HG02610 (cell line): ENCODE data around the gene KCNN3.

Source experiments
- ATAC-seq: cut with Tn5 transposase; IDR thresholded peaks from one replicate; pipeline ENCODE4 v1.9.1; 2021; ENCODE audit warnings: mild to moderate bottlenecking, moderate library complexity; ENCODE audit not compliant: unreplicated experiment

The KCNN3 gene

DNA sequence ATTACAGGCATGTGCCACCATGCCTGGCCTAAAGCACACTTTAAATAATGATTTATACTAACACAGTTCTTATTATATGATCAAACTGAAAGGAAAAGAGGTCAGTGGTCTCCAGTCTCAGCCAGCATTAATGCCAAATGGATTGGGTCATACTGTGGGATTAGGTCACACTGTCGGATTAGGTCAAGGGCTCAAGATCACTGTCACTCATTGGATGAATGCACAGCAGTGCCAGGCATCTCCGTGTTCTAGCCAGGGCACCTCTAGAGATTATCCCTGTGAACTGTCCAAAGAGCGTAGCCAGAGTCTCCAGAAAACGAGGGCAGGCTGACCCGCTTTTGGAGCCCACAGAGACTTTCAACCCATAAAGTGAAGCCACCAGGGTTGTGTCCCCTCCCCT, 70.9 kb downstream of the KCNN3 start:
- ATAC-seq = no peak

DNA sequence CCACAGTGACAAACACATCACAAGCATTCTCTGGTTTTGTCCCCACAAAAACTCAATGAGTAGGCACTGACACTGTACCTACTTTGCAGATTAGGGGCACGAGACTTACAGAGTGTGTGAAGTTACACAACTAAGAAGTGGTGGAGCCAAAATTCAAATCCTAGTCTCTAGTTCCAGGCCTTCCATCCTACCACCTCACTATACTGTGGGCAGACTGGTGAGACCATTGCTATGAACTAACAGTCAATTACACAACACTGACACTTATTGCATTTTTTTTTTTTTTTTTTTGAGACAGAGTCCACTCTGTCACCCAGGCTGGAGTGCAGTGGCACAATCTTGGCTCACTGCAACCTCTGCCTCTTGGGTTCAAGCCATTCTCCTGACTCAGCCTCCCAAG, 71.4 kb downstream of the KCNN3 start:
- ATAC-seq = no peak

DNA sequence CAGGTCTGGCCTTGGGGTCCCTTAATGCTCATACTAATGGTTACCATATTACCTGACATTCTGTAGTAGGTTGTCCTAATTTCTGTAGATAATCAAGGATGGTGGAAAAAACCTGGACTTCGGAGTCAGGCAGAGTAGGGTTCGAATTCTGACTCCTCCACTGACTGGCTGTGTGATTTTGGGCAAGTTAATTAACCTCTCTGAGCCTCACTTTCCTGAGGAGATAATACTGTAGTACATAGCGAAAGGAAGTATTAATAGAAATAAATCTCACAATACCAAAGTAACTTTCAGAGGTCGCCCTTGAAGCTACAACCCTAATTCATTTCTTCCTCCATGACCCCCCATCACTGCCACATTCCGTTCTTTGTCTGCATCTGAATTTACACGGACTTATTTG, 72.9 kb downstream of the KCNN3 start:
- no peak for ATAC-seq

DNA sequence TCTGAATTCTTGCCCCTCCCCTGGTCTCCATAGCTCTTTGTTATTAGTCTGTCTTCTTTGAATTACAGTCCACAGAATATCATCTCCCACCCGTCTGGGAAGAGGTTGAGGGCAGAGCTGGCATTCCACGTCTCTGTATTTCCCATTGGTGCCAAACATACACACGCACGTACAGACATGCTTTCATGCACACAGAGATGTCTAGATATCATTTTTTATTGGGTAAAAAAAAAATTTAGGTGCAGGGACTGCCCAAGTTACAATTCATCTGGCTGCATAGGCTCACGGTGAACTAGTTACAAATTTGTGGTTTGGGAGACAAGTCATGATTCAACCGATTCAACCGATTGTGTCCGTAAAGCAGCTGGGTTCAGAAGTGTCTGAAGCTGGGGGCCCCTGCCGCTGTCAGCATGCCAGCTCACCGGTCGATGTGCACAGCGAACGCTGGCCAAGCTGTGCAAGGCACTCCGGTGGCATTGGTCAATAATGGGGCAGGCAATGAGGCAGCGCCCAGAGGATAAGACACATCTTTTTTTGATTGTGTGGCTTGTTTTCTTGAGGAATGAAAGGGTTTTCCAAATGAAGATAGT, 73.7 kb downstream of the KCNN3 start:
- ATAC-seq = no peak

GRCh38 chr1:154794608-154795007, 75.5 kb downstream of the KCNN3 start:
- no peak for ATAC-seq

DNA sequence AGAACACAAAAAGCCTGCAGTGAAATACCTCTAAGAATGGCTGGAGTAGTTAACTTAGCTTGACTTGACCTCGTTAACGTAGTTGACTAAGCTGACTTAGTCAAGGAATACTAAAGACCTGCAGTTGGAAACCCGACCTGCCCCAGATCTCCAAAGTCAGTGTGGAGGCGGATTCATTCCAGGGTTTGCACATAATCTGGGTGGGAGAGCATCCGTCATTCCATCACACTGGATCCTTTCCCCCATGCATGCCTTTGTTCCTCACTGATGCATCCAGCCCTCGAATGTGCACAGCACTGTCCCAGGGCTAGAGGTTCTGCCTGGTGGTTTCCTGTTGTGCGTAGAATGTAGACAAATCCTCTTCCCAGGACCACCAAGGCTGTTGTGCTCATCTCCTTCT, 76.4 kb downstream of the KCNN3 start:
- ATAC-seq = no peak

- ATAC-seq = no peak
Measured at GRCh38 chr1:154792899-154793298, 77.2 kb downstream of the KCNN3 start.

- ATAC-seq = peak; percentile 73
Measured at GRCh38 chr1:154791292-154792166, 78.6 kb downstream of the KCNN3 start.

DNA sequence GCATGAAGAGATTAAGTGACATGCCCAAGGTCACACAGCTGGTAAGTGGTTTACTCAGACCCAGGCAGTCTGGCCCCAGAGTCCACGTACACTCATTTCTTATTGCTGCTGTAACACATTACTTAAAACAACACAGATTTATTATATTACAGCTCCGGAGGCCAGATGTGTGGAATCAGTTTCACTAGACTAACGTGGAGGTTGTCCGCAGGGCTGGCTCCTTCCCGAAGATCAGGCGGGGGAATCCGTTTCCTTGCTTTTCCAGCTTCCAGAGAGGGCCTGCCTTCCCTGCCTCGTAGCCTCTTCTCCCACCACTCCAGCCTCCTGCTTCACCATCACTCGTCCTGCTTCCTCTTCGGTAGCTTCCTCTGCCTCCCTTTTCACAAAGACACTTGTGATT, 81.2 kb downstream of the KCNN3 start:
- no peak for ATAC-seq

- no peak for ATAC-seq
Measured at GRCh38 chr1:154788110-154788870, 81.8 kb downstream of the KCNN3 start.

- ATAC-seq = no peak
Measured at GRCh38 chr1:154786804-154787570, 83.1 kb downstream of the KCNN3 start.

DNA sequence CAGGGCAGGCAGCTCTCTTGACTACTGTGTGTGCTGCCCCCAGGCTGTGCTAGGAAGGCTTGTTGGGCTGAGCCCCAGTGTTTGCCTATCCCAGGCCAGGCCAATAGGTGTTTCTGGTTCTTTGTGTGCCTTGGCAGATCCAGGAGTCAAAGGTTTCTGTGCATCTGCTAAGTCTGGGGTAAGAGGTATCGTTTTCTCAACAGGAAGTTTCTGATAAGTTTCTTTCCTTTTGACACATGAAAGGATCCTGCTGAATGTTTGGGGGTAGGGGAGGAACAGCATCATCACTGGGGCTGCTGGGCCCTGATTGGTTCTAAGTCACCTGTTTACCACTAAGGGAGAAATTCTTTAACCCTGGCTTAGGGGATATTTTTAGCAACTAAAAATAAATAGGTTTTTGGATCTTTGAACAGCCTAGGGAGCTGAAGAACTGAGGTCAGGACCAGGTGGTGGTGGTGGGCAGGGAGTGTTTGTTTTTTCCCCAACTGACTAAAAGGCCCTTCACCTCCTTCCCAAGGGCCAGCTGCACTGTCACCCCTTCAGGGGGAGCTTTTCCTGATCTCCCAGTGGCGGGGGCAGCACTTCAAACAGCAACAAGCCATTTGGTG, 85.1 kb downstream of the KCNN3 start:
- peak; percentile 87 for ATAC-seq

GRCh38 chr1:154784416-154784815, 85.7 kb downstream of the KCNN3 start:
- no peak for ATAC-seq

DNA sequence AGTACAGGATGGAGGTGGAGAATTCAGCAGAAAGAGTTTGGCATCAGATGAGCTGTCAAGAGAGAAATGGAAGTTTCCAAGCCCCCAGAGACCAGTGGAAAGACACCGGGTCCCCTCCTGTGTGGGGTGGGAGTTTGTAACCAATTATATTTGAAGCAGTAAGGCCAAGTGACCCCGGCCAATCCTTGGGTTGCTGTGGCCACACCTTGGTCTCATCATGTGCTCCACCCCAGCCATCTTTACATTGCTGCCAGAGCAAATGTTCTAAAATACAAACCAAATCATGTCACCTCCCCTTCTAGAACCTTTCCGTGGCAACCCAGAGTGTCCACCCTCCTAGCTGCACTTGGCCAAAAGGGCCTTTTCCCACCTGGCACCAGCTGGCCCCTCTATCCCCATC, 86.1 kb downstream of the KCNN3 start:
- ATAC-seq = no peak

GRCh38 chr1:154780541-154780940, 89.5 kb downstream of the KCNN3 start:
- ATAC-seq = no peak

- no peak for ATAC-seq
Measured at GRCh38 chr1:154779551-154780189, 90.4 kb downstream of the KCNN3 start.

DNA sequence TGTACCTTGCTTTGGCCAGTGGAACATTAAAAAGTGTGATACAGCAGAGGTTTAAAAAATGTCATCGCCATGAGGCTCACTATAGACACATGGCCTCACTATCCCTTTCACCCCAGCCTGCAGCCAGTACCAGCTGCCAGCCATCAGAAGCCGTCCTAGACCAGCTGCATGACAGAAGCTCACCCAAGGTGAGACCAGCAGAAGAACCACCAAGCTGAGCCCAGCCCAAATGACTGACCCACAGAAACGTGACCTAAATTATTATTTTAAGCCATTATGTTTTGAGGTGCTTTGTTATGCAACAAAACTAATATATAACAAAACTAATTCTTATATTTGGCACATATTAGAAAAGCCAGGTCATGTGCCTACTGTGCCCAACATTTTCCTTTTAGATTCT, 91.1 kb downstream of the KCNN3 start:
- no peak for ATAC-seq

DNA sequence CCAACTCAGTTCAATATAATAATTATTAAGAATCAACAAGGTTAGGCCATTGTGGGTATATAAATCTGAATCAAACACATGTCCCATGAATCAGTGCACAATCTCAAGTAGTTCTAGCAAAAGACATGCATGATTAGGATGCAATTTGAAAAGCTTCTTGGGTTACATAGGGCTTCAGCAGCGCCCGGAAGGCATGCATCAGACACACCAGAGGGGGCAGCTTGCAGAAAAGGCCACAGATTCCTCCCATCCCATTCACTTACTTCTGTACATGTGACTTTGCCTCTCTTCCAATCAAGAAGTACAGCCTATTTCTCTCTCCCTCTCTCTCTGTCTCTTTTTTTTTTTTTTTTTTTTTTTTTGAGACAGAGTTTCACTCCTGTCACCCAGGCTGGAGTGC, 91.8 kb downstream of the KCNN3 start:
- ATAC-seq = no peak

- ATAC-seq = no peak
Measured at GRCh38 chr1:154777781-154778180, 92.3 kb downstream of the KCNN3 start.

- ATAC-seq = no peak
Measured at GRCh38 chr1:154777154-154777553, 92.9 kb downstream of the KCNN3 start.
